Loucy (cell line): ENCODE results near the gene ZFYVE21.

Source experiments
- H2AFZ ChIP-seq: fragments of 200-600 bp; sonication (generic); 2 replicates; pipeline ENCODE4 v1.6.0; 2016; ENCODE audit warnings: antibody characterized with exemption, mild to moderate bottlenecking, low read length, moderate library complexity
- H3F3A ChIP-seq: fragments of 200-600 bp; 2 replicates; pipeline ENCODE4 v1.6.0; 2016; ENCODE audit warnings: antibody characterized with exemption, low read depth, mild to moderate bottlenecking
- H3K27me3 ChIP-seq: fragments of 200-600 bp; sonication (generic); 2 replicates; pipeline ENCODE4 v1.6.1; 2014; ENCODE audit warnings: low read length, mild to moderate bottlenecking; ENCODE audit not compliant: insufficient read depth, poor library complexity, severe bottlenecking
- H3K36me3 ChIP-seq: fragments of 200-600 bp; sonication (generic); 2 replicates; pipeline ENCODE4 v1.6.1; 2016; ENCODE audit warnings: low read length; ENCODE audit not compliant: insufficient read depth
- H3K4me1 ChIP-seq: fragments of 200-600 bp; sonication (generic); 2 replicates; pipeline ENCODE4 v1.5.1; 2014; ENCODE audit warnings: low read length, mild to moderate bottlenecking; ENCODE audit not compliant: insufficient read depth, poor library complexity, severe bottlenecking
- H3K4me2 ChIP-seq: fragments of 200-600 bp; sonication (generic); 2 replicates; pipeline ENCODE4 v1.6.0; 2014; ENCODE audit warnings: antibody characterized with exemption, low read length, low read depth, mild to moderate bottlenecking; ENCODE audit not compliant: poor library complexity, severe bottlenecking
- H3K4me3 ChIP-seq: fragments of 200-600 bp; sonication (generic); 2 replicates; pipeline ENCODE4 v1.5.1; 2014; ENCODE audit warnings: low read length, mild to moderate bottlenecking, mixed read lengths; ENCODE audit not compliant: poor library complexity, severe bottlenecking
- H3K79me2 ChIP-seq: fragments of 200-600 bp; sonication (generic); 2 replicates; pipeline ENCODE4 v1.6.1; 2014; ENCODE audit warnings: low read length; ENCODE audit not compliant: insufficient read depth
- H3K9ac ChIP-seq: fragments of 200-600 bp; sonication (generic); 2 replicates; pipeline ENCODE4 v1.6.0; 2014; ENCODE audit warnings: mild to moderate bottlenecking, low read depth, low read length, moderate library complexity; ENCODE audit not compliant: poor library complexity, severe bottlenecking
- H3K9me2 ChIP-seq: fragments of 200-600 bp; sonication (generic); replicated peaks from 2 replicates; pipeline ENCODE4 v1.6.1; 2016; ENCODE audit warnings: low read depth, low read length, mixed read lengths
- H3K9me3 ChIP-seq: fragments of 200-600 bp; sonication (generic); 2 replicates; pipeline ENCODE4 v1.6.1; 2014; ENCODE audit warnings: mild to moderate bottlenecking, antibody characterized with exemption, low read length, low read depth; ENCODE audit not compliant: insufficient read depth
- H4K20me1 ChIP-seq: fragments of 200-600 bp; sonication (generic); 2 replicates; pipeline ENCODE4 v1.6.0; 2014; ENCODE audit warnings: antibody characterized with exemption, low read length, mild to moderate bottlenecking; ENCODE audit not compliant: insufficient read depth, poor library complexity, severe bottlenecking
- CTCF ChIP-seq: fragments of 200-600 bp; sonication (generic); conservative IDR thresholded peaks from 2 replicates; pipeline ENCODE4 v1.5.1; 2014; ENCODE audit warnings: mild to moderate bottlenecking, antibody characterized with exemption, low read length
- EZH2phosphoT487 ChIP-seq: fragments of 200-600 bp; IDR thresholded peaks from 2 replicates; pipeline ENCODE4 v1.6.1; 2018; ENCODE audit warnings: antibody characterized with exemption, mild to moderate bottlenecking, moderate library complexity, borderline replicate concordance

The ZFYVE21 gene

GRCh38 chr14:103743691-103744090 lies 28.1 kb downstream of the ZFYVE21 start:
- Histone ChIP-seq H3K79me2 (no peaks in the 10 kb centered on the region), H3K36me3 (no peaks in the 10 kb centered on the region), H2AFZ (no peak overlapping the region), H4K20me1 (no peaks in the 10 kb centered on the region), H3F3A (no peaks in the 10 kb centered on the region), H3K27me3 (no peaks in the 10 kb centered on the region), H3K4me3 (no peak overlapping the region), H3K9me3 (no peaks in the 10 kb centered on the region), H3K4me2 (no peak overlapping the region), H3K9me2 (no peaks in the 10 kb centered on the region), H3K4me1 (peaks cover 8% of the 10 kb centered on the region), H3K9ac (no peak overlapping the region)
- TF ChIP-seq CTCF (no peak), EZH2phosphoT487 (no peak)

DNA sequence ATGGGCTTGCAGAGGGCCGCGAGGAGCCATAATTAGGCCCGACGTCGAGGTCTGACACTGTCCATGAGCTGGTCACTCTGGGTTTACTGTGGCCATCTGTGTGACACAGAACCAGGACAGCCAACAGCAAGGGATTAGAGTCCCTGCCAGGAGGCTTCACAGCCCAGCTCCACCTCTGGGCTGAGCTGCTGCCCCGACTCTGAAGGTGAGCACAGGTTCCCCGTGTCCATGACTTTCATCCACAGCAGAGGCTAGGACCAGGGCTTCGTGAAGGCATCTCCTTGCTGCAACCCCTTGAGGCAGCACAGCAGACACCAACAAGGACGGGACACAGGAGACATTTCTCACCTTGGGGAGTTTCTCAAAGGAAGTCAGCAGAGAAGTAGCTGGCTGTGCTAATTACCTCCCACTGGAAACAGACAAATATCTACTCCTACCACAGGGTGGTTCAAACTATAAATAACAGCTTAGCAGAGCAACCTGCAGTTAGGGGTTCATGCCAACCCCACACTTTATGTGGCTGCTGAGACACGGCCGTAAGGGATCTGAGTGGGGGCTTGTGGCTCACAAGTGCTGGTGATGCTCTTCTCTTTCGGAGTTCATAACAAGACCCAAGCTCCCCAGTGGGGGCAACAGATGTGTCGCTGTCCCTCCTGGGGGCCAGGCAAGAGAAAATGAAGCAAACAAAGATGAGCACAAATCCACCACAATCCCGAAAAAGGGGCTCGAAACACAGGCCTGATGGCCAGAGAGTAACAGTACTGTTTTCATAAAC lies 29.2 kb downstream of the ZFYVE21 start:
- Histone ChIP-seq H3K36me3 (no peaks in the 10 kb centered on the region; the same call in 1 of the 2 replicates), H3K27me3 (no peaks in the 10 kb centered on the region), H3K4me2 (no peak overlapping the region), H3K9me3 (no peaks in the 10 kb centered on the region), H3K9ac (no peak overlapping the region), H2AFZ (no peak overlapping the region), H3K4me1 (peaks cover 10% of the 10 kb centered on the region), H3F3A (no peaks in the 10 kb centered on the region), H3K4me3 (no peak overlapping the region), H4K20me1 (no peaks in the 10 kb centered on the region), H3K79me2 (no peaks in the 10 kb centered on the region), H3K9me2 (no peaks in the 10 kb centered on the region)
- TF ChIP-seq CTCF (no peak), EZH2phosphoT487 (no peak)

GRCh38 chr14:103745424-103745823 lies 29.8 kb downstream of the ZFYVE21 start:
- H3K4me1 ChIP-seq = peaks cover 10% of the 10 kb centered on the region
- H3K9me3 ChIP-seq = no peaks in the 10 kb centered on the region
- H3K9me2 ChIP-seq = no peaks in the 10 kb centered on the region
- H3K36me3 ChIP-seq = no peaks in the 10 kb centered on the region; the same call in 1 of the 2 replicates
- TF ChIP-seq EZH2phosphoT487 (no peak), CTCF (no peak)
- H3K27me3 ChIP-seq = no peaks in the 10 kb centered on the region
- H3K4me2 ChIP-seq = no peak overlapping the region
- H3F3A ChIP-seq = no peaks in the 10 kb centered on the region
- no peaks in the 10 kb centered on the region for H3K79me2 ChIP-seq
- H3K9ac ChIP-seq = no peak overlapping the region
- no peaks in the 10 kb centered on the region for H4K20me1 ChIP-seq
- no peak overlapping the region for H2AFZ ChIP-seq
- H3K4me3 ChIP-seq = no peak overlapping the region
